Epithelial cell of proximal tubule (primary cell): ENCODE results near the gene LRCOL1. TPM values are rescaled to one million over a fixed set of nuclear protein-coding genes. Genes with fewer than 3 reads are reported as not detected.

Experiments used
- DNase-seq: peaks from one replicate; pipeline ENCODE4 v3.0.0-alpha.2; 2011; ENCODE audit warnings: low read depth
- H3K4me3 ChIP-seq: 2 replicates; pipeline ENCODE4 v1.5.1; 2011; ENCODE audit warnings: low read depth, mild to moderate bottlenecking, low read length
- total RNA-seq: library from RNA; depleted of rRNA; stranded (reverse); fragments of >200 nt; gene quantifications from 2 replicates; pipeline ENCODE4 v1.2.3, GENCODE V29; 2015
- TF ChIP-seq, protein P1 (sequence below): conservative IDR thresholded peaks from 2 replicates; pipeline ENCODE4 v1.5.1; 2012; ENCODE audit warnings: low read depth, mild to moderate bottlenecking, low read length

The LRCOL1 gene
- total RNA-seq, 1 donor from 2014 or later, result not detected

DNA sequence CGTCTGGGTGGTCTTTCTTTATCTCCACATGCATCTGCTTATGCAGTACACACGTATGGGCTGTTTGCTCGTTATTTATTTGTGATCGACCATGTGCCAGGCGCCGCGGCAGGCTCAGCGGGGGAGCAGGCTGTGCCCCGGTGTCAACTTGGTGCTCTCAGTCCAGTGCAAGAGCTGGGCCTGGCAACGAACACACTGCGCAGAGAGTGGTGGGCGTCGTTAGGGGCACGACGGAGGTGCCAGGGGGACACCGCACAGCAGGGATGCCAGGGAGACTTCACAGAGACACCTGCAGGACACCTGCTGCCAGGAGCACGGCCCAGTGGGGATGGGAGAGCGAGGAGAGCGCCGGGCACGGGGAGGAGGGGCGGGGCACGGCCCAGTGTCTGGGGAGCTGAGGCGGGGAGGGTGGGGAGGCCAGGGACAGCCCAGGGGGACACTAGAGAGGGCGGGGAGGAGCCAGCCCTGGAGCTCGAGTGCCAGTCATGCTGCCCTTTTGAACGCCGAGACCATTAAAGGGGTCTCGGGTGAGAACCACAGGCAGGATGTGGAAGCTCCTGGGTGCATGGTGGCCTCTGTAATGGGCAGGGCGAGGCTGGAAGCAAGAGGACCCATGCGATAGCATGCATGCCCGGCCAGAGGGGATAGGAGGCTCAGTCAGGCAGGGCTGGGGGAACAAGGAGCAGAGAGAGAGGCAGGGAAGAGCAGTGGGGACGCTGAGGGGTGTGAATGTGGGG is 652 bp upstream of the LRCOL1 start:
- no peak overlapping the region for H3K4me3 ChIP-seq
- no peak for DNase-seq
- TF ChIP-seq, protein P1, sequence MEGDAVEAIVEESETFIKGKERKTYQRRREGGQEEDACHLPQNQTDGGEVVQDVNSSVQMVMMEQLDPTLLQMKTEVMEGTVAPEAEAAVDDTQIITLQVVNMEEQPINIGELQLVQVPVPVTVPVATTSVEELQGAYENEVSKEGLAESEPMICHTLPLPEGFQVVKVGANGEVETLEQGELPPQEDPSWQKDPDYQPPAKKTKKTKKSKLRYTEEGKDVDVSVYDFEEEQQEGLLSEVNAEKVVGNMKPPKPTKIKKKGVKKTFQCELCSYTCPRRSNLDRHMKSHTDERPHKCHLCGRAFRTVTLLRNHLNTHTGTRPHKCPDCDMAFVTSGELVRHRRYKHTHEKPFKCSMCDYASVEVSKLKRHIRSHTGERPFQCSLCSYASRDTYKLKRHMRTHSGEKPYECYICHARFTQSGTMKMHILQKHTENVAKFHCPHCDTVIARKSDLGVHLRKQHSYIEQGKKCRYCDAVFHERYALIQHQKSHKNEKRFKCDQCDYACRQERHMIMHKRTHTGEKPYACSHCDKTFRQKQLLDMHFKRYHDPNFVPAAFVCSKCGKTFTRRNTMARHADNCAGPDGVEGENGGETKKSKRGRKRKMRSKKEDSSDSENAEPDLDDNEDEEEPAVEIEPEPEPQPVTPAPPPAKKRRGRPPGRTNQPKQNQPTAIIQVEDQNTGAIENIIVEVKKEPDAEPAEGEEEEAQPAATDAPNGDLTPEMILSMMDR, result no peak

DNA sequence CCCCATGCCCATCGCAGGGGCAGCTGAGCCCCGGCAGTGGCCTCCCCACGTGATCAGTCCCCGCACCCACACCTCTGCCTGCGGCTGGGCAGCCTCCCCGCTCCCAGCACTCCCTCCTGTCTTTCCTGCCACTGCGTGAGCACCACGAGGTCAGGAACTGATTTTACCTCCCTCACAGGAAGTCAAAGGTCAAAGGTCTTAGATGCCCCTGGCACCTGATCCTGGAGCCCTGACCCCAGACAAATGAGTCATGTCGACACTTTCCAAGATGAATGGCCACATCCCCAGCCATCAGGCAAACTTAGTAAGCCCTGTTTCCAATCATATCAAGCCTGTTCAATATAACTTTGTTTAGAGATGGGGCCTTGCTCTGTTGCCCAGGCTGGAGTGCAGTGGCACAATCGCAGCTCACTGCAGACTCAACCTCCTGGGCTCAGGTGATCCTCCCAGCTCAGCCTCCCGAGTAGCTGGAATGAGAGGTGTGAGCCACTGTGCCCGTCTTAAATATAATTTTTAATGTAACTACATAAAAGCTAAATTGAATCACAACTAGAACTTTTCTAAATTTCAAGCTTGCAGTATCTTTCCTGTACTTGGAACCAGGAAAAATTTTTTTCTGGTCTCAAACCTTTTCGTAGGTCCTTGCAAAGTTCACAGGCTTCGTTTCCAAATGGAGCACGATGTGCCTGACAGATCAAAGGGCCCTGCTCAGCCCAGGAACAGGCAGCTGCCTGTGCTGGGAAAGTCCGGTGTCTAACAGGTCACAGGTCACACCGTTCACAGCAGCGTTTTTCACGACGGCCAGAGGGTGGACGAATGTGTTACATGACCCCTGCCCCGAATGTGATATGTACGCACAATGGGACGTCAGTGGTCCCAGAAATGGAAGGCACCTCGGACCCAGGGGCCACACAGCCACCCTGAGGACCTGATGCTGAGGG is 1.9 kb downstream of the LRCOL1 start:
- DNase-seq, result peak; percentile 64
- TF ChIP-seq, protein P1, result no peak
- no peak overlapping the region for H3K4me3 ChIP-seq

DNA sequence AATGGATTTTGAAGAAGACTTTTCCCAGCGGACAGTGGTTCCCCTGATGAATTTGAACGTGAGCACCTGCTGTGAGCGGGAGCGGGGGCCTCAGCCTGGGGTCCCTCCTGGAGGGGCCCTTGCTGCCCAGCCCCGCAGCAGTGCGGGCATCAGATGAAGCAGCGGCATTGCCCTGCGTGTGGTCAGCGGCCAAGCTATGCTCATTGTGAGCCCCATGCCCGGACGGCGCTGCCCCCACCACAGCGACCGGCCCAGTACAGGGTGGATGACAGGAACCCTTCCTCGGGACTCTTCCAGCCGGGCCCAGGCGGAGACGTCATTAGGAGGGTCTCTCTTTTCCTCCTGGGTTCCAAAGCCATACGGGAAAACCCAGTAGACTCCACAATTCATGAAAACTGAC is 3.5 kb downstream of the LRCOL1 start:
- H3K4me3 ChIP-seq, result no peak overlapping the region
- TF ChIP-seq, protein P1, result no peak
- no peak for DNase-seq

DNA sequence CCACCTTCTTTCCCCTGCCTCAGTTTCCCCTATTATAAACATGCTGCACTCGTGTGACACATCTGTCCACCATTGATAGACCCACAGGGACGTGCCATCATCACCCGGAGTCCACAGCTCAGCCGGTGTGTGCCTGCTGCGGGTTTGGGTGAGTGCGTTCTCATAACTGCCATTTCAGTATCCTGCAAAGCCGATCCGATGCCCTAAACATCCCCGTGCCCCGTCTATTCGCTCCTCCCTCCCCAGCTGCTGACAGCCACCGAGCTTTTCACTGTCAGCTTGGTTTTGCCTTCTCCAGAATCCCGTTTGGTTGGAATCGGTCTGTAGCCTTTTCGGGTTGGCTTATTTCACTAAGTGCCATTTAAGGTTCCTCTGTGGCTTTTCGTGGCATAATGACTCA is 3.9 kb downstream of the LRCOL1 start:
- no peak overlapping the region for H3K4me3 ChIP-seq
- DNase-seq, result no peak

DNA sequence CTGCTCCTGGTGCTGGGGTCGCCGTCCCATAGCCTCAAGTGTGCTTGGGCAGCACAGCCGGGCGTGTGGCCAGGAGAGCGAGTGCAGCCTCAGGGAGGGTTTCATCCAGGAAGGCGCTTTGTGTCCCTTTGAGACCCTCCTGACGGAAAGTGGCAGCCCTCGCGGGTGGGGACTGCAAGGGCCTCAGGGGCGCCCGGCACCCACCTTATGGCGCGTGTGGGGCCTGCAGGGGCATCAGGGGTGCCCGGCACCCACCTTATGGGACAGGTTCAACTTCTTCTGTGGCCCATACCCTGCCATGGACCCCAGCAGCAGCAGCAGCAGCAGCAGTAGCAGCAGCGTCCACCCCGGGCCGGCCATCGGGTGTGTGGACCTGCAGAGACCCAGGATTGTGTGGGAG is 4.5 kb downstream of the LRCOL1 start:
- TF ChIP-seq, protein P1, result no peak
- no peak for DNase-seq
- no peak overlapping the region for H3K4me3 ChIP-seq

More for the DNA sequence above, 3.9 kb downstream of the LRCOL1 start:
- TF ChIP-seq, protein P1, result no peak

DNA sequence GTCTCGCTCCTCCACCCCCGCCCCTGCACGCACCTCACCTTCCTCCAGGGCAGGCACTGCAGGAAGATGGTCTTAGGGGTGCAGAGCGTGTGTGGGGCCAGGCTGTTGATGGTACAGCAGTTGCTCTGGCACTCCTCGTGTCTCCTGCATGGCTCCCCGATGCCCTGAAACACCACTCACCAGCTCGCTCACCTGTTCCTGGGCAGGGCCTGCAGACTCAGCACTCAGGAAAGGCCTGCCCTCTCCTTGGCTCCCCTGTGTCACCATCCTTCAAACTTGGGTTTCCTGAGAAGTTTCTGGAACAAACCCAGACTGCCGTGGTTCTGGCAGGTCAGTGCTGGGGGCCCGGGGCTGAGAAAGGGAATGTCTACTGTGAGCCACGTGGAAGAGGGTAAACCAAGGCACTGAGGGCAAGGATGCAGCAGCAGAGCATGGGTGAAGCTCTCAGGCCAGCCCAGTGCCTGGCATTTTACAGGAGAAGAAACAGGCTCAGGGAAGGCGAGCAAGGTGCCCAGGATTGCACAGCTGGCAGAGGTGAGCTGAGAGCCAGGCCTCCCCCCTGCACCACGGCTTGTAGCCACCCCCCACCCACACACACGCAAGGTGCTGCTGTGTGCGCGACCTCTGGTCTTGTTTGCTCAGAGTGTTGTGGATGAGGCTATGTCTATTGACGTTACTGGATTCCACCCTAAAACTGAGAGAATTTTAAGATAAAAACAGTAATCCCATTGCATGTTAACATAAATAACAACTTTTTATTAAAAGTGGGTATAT is 5.5 kb downstream of the LRCOL1 start:
- H3K4me3 ChIP-seq, result no peak overlapping the region
- TF ChIP-seq, protein P1, result no peak
- DNase-seq, result no peak
